ENCODE measurements around the gene RNU5D-1. TPM values are rescaled to one million over a fixed set of nuclear protein-coding genes. Genes with fewer than 3 reads are reported as not detected.
A peak's percentile ranks its signal among the peaks of the same experiment; 100 is the strongest.

Gene RNU5D-1
- polyA plus RNA-seq, 6 donors from 2014 or later = not detected

GRCh38 chr1:44723064-44723463 lies 7.9 kb downstream of the RNU5D-1 start:
- Mint-ChIP-seq H3K27me3 (no peaks in the 10 kb centered on the region), H3K4me3 (peak overlapping the region; percentile 74 to 94 (median 90)), H3K4me1 (peaks cover 52 to 75% (median 70%) of the 10 kb centered on the region in 3 donors), H3K36me3 (no peaks in the 10 kb centered on the region), H3K9me3 (peaks cover 0 to 4% (median 0%) of the 10 kb centered on the region in 7 donors), H3K27ac (peak overlapping the region; percentile 76 to 98 (median 89))
- ATAC-seq (ENCODE audit: low read depth in 2 of 2) = no peak
- no peak for DNase-seq

- H3K27ac Mint-ChIP-seq = peak overlapping the region; percentile 98 to 99 (median 98)
- no peaks in the 10 kb centered on the region for H3K27me3 Mint-ChIP-seq
- H3K4me1 Mint-ChIP-seq = peaks cover 53 to 78% (median 72%) of the 10 kb centered on the region in 3 donors
- H3K36me3 Mint-ChIP-seq = no peaks in the 10 kb centered on the region
- peaks cover 0 to 4% (median 1%) of the 10 kb centered on the region in 7 donors for H3K9me3 Mint-ChIP-seq
- H3K4me3 Mint-ChIP-seq = peak overlapping the region; percentile 59 to 86 (median 80)
- ATAC-seq (ENCODE audit: low read depth in 2 of 2) (peak; percentile 81 to 84), DNase-seq (peak; percentile 83)
Observed at GRCh38 chr1:44721485-44722361, 9.2 kb downstream of the RNU5D-1 start.

GRCh38 chr1:44720281-44720680 lies 10.7 kb downstream of the RNU5D-1 start:
- ATAC-seq (ENCODE audit: low read depth in 2 of 2) = no peak
- Mint-ChIP-seq H3K27ac (peak overlapping the region in 4 of 6 donors; percentile 33 to 98 (median 86)), H3K27me3 (no peaks in the 10 kb centered on the region), H3K4me1 (peaks cover 62 to 82% (median 80%) of the 10 kb centered on the region in 3 donors), H3K36me3 (no peaks in the 10 kb centered on the region), H3K4me3 (peak overlapping the region in 6 of 8 donors; percentile 39 to 84 (median 60)), H3K9me3 (peaks cover 0 to 4% (median 1%) of the 10 kb centered on the region in 7 donors)
- DNase-seq = no peak

DNA sequence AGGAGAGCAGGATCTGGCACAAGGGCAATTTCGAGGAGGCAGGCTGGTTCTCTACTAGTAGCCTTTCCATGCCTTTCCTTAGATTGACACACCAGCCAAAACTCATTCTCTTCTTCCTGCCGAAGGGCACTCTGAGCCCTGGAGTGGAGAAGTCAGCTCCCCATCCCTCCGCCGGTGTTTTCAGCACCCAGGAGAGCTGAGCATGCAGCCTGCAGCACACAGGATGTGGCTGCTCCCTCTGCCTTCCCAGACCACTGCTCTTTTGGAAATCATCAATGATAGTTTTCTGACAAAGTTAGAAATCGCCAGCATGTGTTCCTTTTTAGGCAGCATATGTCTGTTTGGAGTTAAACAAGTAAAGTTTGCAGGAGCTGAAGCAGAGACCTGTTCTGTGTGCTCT lies 11.7 kb downstream of the RNU5D-1 start:
- DNase-seq (no peak), ATAC-seq (ENCODE audit: low read depth in 2 of 2) (no peak)
- Mint-ChIP-seq H3K27ac (peak overlapping the region in 1 of 6 donors; percentile 82), H3K4me3 (peak overlapping the region in 2 of 8 donors; percentile 25 to 47), H3K9me3 (peaks cover 0 to 4% (median 1%) of the 10 kb centered on the region in 7 donors), H3K36me3 (no peaks in the 10 kb centered on the region), H3K27me3 (no peaks in the 10 kb centered on the region), H3K4me1 (peaks cover 63 to 84% (median 82%) of the 10 kb centered on the region in 3 donors)

DNA sequence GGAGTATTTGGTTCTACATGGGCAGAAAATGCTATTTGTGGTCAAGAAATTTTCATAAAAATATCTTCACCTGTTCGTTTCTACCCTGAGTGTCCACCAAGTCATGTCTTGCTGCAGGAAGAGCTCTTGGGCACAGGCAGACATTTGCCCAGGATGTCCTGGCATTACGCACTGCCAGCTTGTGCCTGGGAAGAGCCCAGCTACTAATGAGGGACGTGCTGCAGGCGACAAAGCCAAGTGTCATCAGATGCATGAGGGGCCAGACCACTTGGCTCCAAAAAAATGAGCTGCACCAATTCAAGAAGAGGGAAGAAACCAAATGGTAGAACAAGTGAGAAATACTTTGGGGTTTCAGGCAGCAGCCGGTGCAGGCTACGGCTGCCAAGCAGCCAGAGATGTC lies 12.9 kb downstream of the RNU5D-1 start:
- Mint-ChIP-seq H3K4me3 (no peak overlapping the region), H3K4me1 (peaks cover 59 to 87% (median 85%) of the 10 kb centered on the region in 3 donors), H3K9me3 (peaks cover 0 to 1% (median 0%) of the 10 kb centered on the region in 7 donors), H3K27me3 (no peaks in the 10 kb centered on the region), H3K36me3 (no peaks in the 10 kb centered on the region), H3K27ac (no peak overlapping the region)
- DNase-seq (no peak), ATAC-seq (ENCODE audit: low read depth in 2 of 2) (no peak)

GRCh38 chr1:44717653-44718052 lies 13.3 kb downstream of the RNU5D-1 start:
- Mint-ChIP-seq H3K27ac (no peak overlapping the region), H3K36me3 (no peaks in the 10 kb centered on the region), H3K9me3 (peaks cover 0 to 1% (median 0%) of the 10 kb centered on the region in 7 donors), H3K4me3 (no peak overlapping the region), H3K4me1 (peaks cover 56 to 88% (median 86%) of the 10 kb centered on the region in 3 donors), H3K27me3 (no peaks in the 10 kb centered on the region)
- ATAC-seq (ENCODE audit: low read depth in 2 of 2) (no peak), DNase-seq (no peak)

GRCh38 chr1:44717156-44717555 lies 13.8 kb downstream of the RNU5D-1 start:
- H3K36me3 Mint-ChIP-seq = no peaks in the 10 kb centered on the region
- H3K9me3 Mint-ChIP-seq = peaks cover 0 to 1% (median 0%) of the 10 kb centered on the region in 7 donors
- peak overlapping the region in 1 of 6 donors; percentile 20 for H3K27ac Mint-ChIP-seq
- ATAC-seq (ENCODE audit: low read depth in 2 of 2) (no peak), DNase-seq (no peak)
- no peaks in the 10 kb centered on the region for H3K27me3 Mint-ChIP-seq
- peak overlapping the region in 1 of 8 donors; percentile 18 for H3K4me3 Mint-ChIP-seq
- H3K4me1 Mint-ChIP-seq = peaks cover 56 to 90% (median 88%) of the 10 kb centered on the region in 3 donors

GRCh38 chr1:44714944-44715571 lies 15.9 kb downstream of the RNU5D-1 start:
- Mint-ChIP-seq H3K27me3 (no peaks in the 10 kb centered on the region), H3K27ac (peak overlapping the region in 5 of 6 donors; percentile 75 to 97 (median 96)), H3K36me3 (no peaks in the 10 kb centered on the region), H3K4me3 (peak overlapping the region; percentile 45 to 91 (median 64)), H3K4me1 (peaks cover 41 to 82% (median 73%) of the 10 kb centered on the region in 3 donors), H3K9me3 (peaks cover 0 to 1% (median 0%) of the 10 kb centered on the region in 7 donors)
- ATAC-seq (ENCODE audit: low read depth in 2 of 2) (peak; percentile 29 to 45), DNase-seq (peak; percentile 73)

DNA sequence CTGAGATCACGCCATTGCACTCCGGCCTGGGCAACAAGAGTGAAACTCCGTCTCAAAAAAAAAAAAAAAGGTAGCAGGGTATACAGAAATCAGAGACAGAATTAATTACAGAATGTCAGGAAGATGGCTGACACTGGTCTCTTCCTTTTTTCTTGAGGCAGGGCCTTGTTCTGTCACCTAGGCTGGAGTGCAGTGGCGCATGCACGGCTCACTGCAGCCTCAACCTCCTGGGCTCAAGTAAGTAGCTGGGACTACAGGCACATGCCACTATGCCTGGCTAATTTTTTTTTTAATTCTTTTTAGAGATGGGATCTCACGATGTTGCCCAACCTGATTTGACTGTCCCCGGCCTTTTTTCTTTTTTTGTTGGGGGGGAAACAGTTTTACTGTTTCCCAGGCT lies 16.4 kb downstream of the RNU5D-1 start:
- no peaks in the 10 kb centered on the region for H3K27me3 Mint-ChIP-seq
- H3K9me3 Mint-ChIP-seq = peaks cover 0 to 1% (median 0%) of the 10 kb centered on the region in 7 donors
- H3K4me1 Mint-ChIP-seq = peaks cover 38 to 76% (median 69%) of the 10 kb centered on the region in 3 donors
- H3K4me3 Mint-ChIP-seq = peak overlapping the region; percentile 45 to 91 (median 64)
- H3K27ac Mint-ChIP-seq = peak overlapping the region in 5 of 6 donors; percentile 75 to 97 (median 96)
- peak; percentile 33 to 37 for ATAC-seq (ENCODE audit: low read depth in 2 of 2)
- no peak for DNase-seq
- H3K36me3 Mint-ChIP-seq = no peaks in the 10 kb centered on the region

DNA sequence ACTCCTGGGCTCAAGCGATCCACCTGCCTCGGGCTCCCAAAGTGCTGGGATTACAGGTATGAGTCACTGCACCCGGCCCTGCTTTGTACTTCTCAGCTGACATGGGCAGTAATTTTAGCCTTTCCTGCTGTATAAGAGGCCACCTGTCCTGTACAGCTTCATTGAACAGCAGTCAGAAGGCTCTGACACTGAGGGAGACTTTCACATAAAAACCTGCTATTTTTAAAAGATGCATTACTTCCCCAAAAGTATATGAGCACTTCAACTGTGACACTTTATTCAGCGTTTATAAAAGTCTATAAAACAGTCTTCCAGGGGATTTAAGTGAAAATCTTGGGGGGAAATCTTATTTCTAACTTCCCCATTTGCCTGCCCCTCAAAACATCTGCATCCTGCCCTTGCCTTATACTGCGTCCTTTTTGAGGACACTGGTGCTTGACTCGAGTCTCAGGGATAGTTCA lies 17.6 kb downstream of the RNU5D-1 start:
- no peaks in the 10 kb centered on the region for H3K27me3 Mint-ChIP-seq
- peaks cover 0 to 1% (median 0%) of the 10 kb centered on the region in 7 donors for H3K9me3 Mint-ChIP-seq
- ATAC-seq (ENCODE audit: low read depth in 2 of 2) (peak; percentile 74 to 77), DNase-seq (peak; percentile 65)
- no peaks in the 10 kb centered on the region for H3K36me3 Mint-ChIP-seq
- peaks cover 44 to 74% (median 68%) of the 10 kb centered on the region in 3 donors for H3K4me1 Mint-ChIP-seq
- peak overlapping the region; percentile 33 to 91 (median 80) for H3K4me3 Mint-ChIP-seq
- H3K27ac Mint-ChIP-seq = peak overlapping the region; percentile 86 to 98 (median 96)

GRCh38 chr1:44707959-44708831 lies 22.8 kb downstream of the RNU5D-1 start:
- no peaks in the 10 kb centered on the region for H3K36me3 Mint-ChIP-seq
- peak; percentile 63 to 71 for ATAC-seq (ENCODE audit: low read depth in 2 of 2)
- H3K4me1 Mint-ChIP-seq = peaks cover 18 to 40% (median 33%) of the 10 kb centered on the region in 3 donors
- H3K27me3 Mint-ChIP-seq = no peaks in the 10 kb centered on the region
- no peaks in the 10 kb centered on the region for H3K9me3 Mint-ChIP-seq
- H3K4me3 Mint-ChIP-seq = peak overlapping the region; percentile 13 to 91 (median 65)
- peak overlapping the region in 4 of 6 donors; percentile 1 to 89 (median 35) for H3K27ac Mint-ChIP-seq
- DNase-seq = peak; percentile 55

GRCh38 chr1:44707112-44707881 lies 23.7 kb downstream of the RNU5D-1 start:
- peaks cover 18 to 32% (median 24%) of the 10 kb centered on the region in 3 donors for H3K4me1 Mint-ChIP-seq
- H3K4me3 Mint-ChIP-seq = no peak overlapping the region
- H3K9me3 Mint-ChIP-seq = no peaks in the 10 kb centered on the region
- peak overlapping the region in 2 of 6 donors; percentile 28 to 35 for H3K27ac Mint-ChIP-seq
- no peak for DNase-seq
- no peaks in the 10 kb centered on the region for H3K36me3 Mint-ChIP-seq
- H3K27me3 Mint-ChIP-seq = no peaks in the 10 kb centered on the region
- no peak for ATAC-seq (ENCODE audit: low read depth in 2 of 2)

Measured in naive B cell (primary cell).